SK-N-MC (cell line): ENCODE measurements around the gene OTULINL.
"Not testable (repeated sequence)": the region's sequence is repeated elsewhere in the genome, so short reads cannot be mapped to it uniquely, and the experiment has no call there.

Experiments
- DNase-seq: peaks from one replicate; pipeline ENCODE4 v3.0.0-alpha.2; 2011; ENCODE audit warnings: low read depth, low spot score
- H3K27ac ChIP-seq: fragments of 200-600 bp; sonication (generic); 2 replicates; pipeline ENCODE4 v1.5.1; 2016; ENCODE audit warnings: mixed run types
- H3K36me3 ChIP-seq: fragments of 200-600 bp; sonication (generic); 2 replicates; pipeline ENCODE4 v1.6.1; 2017; ENCODE audit warnings: antibody characterized with exemption, low read length, mixed read lengths; ENCODE audit not compliant: insufficient read depth
- H3K4me3 ChIP-seq: fragments of 200-600 bp; sonication (generic); 2 replicates; pipeline ENCODE4 v1.5.1; 2016
- H3K9ac ChIP-seq: fragments of 200-600 bp; sonication (generic); 2 replicates; pipeline ENCODE4 v1.8.0; 2017; ENCODE audit warnings: mixed run types, mixed read lengths; ENCODE audit not compliant: insufficient read length
- H3K9me3 ChIP-seq: fragments of 200-600 bp; sonication (generic); 2 replicates; pipeline ENCODE4 v1.6.1; 2017; ENCODE audit warnings: low read depth, mild to moderate bottlenecking, antibody characterized with exemption, low read length, moderate library complexity, mixed read lengths
- EZH2 ChIP-seq: fragments of 200-600 bp; sonication (generic); IDR thresholded peaks from one replicate; pipeline ENCODE4 v1.6.1; 2017; ENCODE audit warnings: antibody characterized with exemption
- FOXP2 ChIP-seq: optimal IDR thresholded peaks from 2 replicates; pipeline ENCODE3; 2011; ENCODE audit warnings: mild to moderate bottlenecking, moderate library complexity; ENCODE audit not compliant: insufficient read depth; ENCODE audit errors: extremely low read length, control extremely low read depth
- POLR2AphosphoS5 ChIP-seq: IDR thresholded peaks from 2 replicates; pipeline ENCODE4 v1.6.1; 2012; ENCODE audit warnings: mild to moderate bottlenecking, low read depth, low read length, borderline replicate concordance

OTULINL gene

DNA sequence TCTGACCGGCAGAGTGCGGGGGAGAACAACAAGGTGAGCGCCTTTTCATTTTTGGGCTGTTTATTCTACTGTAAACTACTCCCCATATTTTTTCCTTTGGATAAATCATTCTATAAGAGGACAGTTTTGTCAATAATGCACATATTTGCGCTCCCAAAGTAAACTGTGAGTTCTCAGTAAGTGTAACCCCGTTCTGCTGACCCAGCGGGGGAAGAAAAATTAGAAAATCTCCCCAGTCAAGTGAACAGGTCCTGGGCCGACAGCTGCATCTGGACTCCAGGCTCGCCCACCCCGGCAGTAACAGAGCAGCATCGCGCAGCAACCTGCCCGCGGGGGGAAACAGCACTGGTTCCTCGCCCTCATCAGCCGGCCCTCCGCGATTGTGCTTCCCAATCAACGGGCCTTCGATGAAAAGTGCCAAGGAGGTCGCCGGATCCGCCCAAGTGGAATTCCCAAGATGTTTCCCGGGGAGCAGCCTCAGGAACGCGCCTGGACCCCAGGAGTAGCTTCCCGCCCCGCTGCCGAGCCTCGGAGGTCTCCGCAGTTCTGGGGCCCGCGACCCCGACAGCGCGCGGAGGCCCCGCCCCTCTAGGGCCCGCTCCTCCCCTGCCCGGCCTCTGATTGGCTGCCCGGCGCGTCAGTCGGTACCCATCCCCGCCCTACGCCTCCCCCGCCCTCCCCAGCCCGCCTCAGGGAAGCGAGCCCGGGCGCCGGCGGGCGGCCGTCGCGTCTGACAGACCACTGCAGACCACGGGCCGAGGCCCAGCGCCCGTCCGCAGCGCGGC lies at the start of gene OTULINL:
Gene OTULINL, plus strand, starts transcription at position 687 of the 785 bp plus-strand sequence. CDS start 103 bp downstream, outside the sequence.
- Histone ChIP-seq H3K9me3 (no peaks in the 10 kb centered on the region), H3K9ac (no peak within 1 kb of the TSS), H3K4me3 (peak within 1 kb of the TSS; percentile 74), H3K36me3 (no peaks in the 10 kb centered on the region), H3K27ac (no peak within 1 kb of the TSS)
- no peak for DNase-seq
- TF ChIP-seq FOXP2, result no peak
- TF ChIP-seq POLR2AphosphoS5, result no peak
- TF ChIP-seq EZH2, result no peak

DNA sequence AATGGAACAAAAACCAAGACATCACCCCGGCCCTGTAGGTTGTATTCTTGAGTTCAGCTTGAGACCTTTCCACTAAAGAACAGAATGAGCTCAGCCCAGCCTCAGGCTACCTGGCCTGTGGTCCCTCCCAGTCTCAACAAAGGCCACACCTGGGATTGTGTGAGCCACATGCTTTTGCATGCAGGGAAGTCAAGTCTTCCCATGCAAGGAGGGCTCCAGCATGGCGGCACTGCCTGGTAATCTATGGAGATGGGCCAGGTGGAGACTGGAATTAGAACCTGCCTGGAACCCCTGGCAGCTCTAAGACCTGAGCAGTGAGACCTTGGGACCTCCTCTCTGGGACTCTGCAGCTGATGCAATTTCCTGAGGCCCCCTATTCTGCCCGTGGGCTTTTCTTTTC lies 49.4 kb upstream of the OTULINL start:
- no peak overlapping the region for H3K9ac ChIP-seq
- DNase-seq, result no peak
- H3K9me3 ChIP-seq, result no peaks in the 10 kb centered on the region
- TF ChIP-seq FOXP2, result no peak
- no peak for TF ChIP-seq EZH2
- TF ChIP-seq POLR2AphosphoS5, result no peak
- no peak overlapping the region for H3K27ac ChIP-seq
- H3K36me3 ChIP-seq, result no peaks in the 10 kb centered on the region
- no peak overlapping the region for H3K4me3 ChIP-seq

DNA sequence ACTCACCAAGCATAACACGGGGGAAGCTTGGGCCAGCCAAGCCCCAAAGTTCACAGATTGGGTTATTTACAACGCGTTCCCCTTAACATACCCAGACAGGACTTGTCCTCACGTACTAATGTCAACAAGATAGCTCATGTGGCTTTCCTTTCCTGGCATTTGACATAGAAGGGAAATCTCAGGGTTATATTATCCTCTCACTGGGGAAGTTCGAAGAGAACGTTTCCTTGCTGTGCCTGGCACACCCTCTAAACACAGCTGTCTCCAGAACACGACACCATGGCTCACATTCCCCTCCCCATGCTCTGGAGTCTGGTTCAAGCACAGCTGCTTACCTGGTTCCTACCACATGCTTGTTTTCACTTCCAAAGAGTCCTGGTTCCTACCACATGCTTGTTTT lies 46.8 kb upstream of the OTULINL start:
- Histone ChIP-seq H3K9ac (no peak overlapping the region), H3K36me3 (no peaks in the 10 kb centered on the region), H3K4me3 (no peak overlapping the region), H3K9me3 (no peaks in the 10 kb centered on the region), H3K27ac (no peak overlapping the region)
- no peak for DNase-seq
- TF ChIP-seq POLR2AphosphoS5, result no peak
- no peak for TF ChIP-seq EZH2
- no peak for TF ChIP-seq FOXP2

DNA sequence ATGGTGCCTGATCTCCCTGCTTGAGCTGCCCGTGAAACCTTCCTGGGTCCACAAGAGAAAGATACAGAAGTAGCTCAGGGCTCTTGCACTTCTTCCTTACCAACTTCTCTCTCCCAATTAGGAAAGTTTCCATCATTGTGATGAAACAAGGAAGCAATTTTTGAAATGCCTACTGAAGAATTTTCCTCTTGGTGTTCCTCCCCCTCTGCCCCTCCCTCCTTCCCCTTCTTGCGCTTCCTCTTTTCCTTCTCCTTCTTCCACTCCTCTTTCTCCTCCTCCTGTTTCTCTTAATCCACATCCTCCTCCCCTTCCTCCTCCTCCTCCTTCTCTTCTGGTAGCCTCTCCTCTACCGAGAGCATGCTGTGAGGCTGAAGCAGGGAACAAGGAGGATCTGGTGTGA lies 36.3 kb upstream of the OTULINL start:
- TF ChIP-seq FOXP2 (no peak), EZH2 (no peak)
- no peak for DNase-seq
- no peaks in the 10 kb centered on the region for H3K9me3 ChIP-seq
- no peak overlapping the region for H3K9ac ChIP-seq
- H3K36me3 ChIP-seq, result no peaks in the 10 kb centered on the region
- no peak overlapping the region for H3K4me3 ChIP-seq
- no peak overlapping the region for H3K27ac ChIP-seq

DNA sequence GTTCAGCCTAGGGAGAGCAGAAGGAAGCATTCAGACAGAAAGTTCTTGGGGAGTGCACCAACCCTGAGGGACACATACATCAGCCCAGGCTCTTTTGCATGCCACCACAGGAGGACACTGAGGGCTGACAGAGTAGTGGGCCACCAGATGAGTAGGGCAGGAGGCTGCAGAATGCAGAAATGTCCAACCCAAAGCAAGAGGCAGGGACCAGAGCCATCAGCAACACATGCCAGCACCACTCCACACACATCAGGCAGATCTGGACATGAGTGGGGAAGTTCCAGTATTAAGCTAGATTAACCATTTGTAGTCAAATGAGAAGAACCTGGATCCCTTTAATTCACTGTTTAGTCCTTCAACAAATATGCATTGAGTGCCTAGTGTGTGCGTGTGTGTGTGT lies 35.7 kb upstream of the OTULINL start:
- DNase-seq, result no peak
- H3K9ac ChIP-seq, result no peak overlapping the region
- H3K9me3 ChIP-seq, result no peaks in the 10 kb centered on the region
- no peak for TF ChIP-seq POLR2AphosphoS5
- TF ChIP-seq EZH2, result no peak
- TF ChIP-seq FOXP2, result no peak
- H3K27ac ChIP-seq, result no peak overlapping the region
- H3K36me3 ChIP-seq, result no peaks in the 10 kb centered on the region
- no peak overlapping the region for H3K4me3 ChIP-seq

DNA sequence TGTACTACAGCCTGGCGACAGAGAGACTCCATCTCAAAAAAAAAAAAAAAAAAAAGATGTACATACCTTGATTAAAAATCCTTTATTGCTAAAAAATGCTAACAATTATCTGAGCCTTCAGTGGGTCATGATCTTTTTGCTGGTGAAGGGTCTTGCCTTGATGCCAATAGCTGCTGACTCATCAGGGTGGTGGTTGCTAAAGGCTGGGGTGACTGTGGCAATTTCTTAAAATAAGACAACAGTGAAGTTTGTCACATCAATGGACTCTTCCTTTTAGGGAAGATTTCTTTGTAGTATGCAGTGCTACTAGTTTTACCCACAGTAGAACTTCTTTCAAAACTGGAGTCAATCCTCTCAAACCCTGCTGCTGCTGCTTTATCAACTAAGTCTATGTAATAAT lies 33.9 kb upstream of the OTULINL start:
- Histone ChIP-seq H3K9ac (no peak overlapping the region), H3K36me3 (no peaks in the 10 kb centered on the region), H3K27ac (no peak overlapping the region), H3K4me3 (no peak overlapping the region), H3K9me3 (no peaks in the 10 kb centered on the region)
- no peak for DNase-seq
- TF ChIP-seq FOXP2, result no peak
- no peak for TF ChIP-seq EZH2
- no peak for TF ChIP-seq POLR2AphosphoS5

DNA sequence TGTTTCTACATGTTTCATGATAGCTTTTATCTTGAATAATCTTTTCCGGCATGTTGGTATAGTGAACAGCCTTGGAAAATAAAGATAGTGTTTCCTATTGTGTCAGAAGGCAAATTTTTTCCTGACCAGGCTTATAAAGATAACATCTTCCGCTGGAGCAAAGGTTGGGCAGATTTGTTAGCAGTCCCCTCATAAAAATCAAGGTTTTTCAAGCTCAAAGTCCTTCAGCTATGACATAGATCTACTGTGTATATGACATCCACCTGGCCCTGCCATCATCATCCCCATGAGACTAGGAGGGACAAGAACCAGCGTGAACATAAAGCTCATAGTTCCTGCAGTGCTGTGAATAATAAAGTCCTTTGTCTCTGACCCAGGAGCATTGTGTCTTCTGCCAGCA lies 30.4 kb upstream of the OTULINL start:
- H3K4me3 ChIP-seq, result no peak overlapping the region
- DNase-seq, result no peak
- TF ChIP-seq POLR2AphosphoS5, result no peak
- no peak for TF ChIP-seq FOXP2
- TF ChIP-seq EZH2, result no peak
- H3K36me3 ChIP-seq, result no peaks in the 10 kb centered on the region
- no peak overlapping the region for H3K27ac ChIP-seq
- H3K9me3 ChIP-seq, result no peaks in the 10 kb centered on the region
- no peak overlapping the region for H3K9ac ChIP-seq

DNA sequence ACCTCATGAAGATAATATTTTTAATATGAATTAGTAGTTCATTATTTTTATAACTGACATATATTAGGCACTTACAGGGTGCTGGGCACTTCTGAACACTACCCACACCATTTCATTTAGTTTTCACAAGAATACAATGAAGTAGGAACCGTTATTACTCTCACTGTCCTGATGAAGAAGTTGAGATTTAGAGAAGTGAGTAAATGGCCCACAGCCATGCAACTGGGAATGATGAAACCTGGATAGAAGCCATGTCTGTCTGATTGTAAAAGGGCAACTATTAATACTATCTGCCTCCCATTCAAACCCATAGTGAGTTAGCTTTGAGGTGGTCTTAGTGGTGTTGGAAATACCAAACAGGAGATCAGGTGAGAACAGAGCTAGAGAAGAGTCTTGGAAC lies 29.6 kb upstream of the OTULINL start:
- Histone ChIP-seq H3K27ac (no peak overlapping the region), H3K9me3 (no peaks in the 10 kb centered on the region), H3K4me3 (no peak overlapping the region), H3K9ac (no peak overlapping the region), H3K36me3 (no peaks in the 10 kb centered on the region)
- DNase-seq, result no peak
- TF ChIP-seq EZH2, result no peak

DNA sequence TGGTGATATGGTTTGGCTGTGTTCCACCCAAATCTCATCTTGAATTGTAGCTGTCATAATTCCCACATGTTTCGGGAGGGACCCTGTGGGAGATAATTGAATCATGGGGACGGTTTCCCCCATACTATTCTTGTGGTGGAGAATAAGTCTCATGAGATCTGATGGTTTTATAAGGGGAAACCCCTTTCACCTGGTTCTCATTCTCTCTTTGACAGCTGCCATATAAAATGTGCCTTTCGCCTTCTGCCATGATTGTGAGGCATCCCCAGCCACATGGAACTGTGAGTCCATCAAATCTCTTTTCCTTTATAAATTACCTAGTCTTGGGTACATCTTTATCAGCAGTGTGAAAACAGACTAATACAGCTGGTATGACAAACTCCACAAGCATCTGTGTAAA lies 27.3 kb upstream of the OTULINL start:
- H3K36me3 ChIP-seq, H3K27ac ChIP-seq, H3K9ac ChIP-seq, DNase-seq, H3K9me3 ChIP-seq, H3K4me3 ChIP-seq: not testable (repeated sequence)
